Stimulated activated CD4-positive, alpha-beta T cell treated with anti-CD3 and anti-CD28 coated beads, Interleukin-4, amount 100 ng/mL, for 1 hour (primary cell): ENCODE measurements around the gene MRPL54.
A peak's percentile ranks its signal among the peaks of the same experiment; 100 is the strongest.

Source experiments
- DNase-seq: peaks from one replicate; pipeline ENCODE4 v3.0.0-alpha.2; 2020

MRPL54 gene

DNA sequence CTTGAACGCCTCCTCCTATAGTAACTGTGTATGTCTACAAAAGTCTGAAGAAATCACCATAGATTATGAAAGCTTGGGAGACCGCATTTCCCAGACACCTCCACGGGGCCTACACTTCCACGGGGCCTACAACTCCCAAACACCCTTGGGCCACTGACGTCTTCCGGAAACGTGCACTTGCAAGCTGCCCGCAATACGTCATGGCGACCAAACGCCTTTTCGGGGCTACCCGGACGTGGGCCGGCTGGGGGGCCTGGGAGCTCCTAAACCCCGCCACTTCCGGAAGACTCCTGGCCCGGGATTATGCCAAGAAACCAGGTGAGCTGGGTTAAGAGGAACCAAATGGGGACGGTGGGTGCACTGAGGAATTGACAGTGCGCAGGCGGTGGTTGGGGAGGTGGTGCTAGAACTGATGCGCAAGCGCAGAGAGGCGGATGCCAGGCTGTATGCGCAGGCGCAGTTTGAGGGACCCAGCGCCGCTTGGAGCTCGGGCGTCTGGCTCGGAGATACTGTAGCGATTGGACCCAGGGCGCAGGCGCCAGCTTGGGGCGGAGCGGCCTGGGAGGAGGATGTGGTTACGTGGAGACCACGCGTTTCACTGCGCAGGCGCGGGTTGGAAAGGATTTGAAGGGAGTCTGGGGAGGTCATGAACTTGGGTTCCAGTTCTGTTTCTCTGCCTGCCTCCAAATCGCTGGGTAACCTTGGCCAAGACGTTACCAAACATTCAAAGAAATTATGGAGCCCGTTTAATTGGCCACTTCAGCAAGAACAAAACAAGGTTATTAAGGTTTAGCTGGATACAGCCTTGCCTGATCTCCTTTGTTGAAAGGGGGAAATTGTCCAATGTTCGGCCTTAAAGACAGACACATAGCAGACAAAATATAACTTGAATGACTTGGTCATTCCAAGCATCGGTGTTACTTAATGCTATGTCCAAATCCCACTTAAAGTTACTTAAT, at the start of gene MRPL54:
Gene MRPL54, plus strand, starts transcription at position 182 of the 959 bp plus-strand sequence. Its CDS starts 19 bp downstream, at position 201.
- peak; percentile 99 for DNase-seq

DNA sequence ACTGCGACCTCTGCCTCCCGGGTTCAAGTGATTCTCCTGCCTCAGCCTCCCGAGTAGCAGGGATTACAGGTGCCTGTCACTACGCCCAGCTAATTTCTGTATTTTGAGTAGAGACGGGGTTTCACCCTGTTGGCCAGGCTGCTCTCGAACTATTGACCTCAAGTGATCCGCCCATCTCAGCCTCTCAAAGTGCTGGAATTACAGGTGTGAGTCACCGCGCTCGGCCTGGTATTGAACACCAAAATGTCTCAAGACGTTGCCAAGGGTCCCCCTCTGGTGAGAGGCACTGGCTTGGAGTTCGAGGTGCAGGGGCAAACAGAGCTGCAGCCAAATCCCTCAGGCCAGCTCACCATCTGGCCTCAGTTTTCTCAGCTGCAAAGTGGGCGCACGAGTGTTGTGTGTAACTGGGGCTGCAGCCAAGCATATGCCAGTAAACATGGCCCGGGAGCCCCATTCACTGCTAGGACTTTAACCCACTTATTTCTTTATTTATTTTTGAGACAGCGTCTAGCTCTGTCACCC, 46.3 kb upstream of the MRPL54 start:
- DNase-seq = no peak

GRCh38 chr19:3719868-3720267, 42.6 kb upstream of the MRPL54 start:
- DNase-seq = no peak

GRCh38 chr19:3720349-3720917, 42.0 kb upstream of the MRPL54 start:
- no peak for DNase-seq

GRCh38 chr19:3721131-3721886, 41.2 kb upstream of the MRPL54 start:
- DNase-seq = peak; percentile 90

DNA sequence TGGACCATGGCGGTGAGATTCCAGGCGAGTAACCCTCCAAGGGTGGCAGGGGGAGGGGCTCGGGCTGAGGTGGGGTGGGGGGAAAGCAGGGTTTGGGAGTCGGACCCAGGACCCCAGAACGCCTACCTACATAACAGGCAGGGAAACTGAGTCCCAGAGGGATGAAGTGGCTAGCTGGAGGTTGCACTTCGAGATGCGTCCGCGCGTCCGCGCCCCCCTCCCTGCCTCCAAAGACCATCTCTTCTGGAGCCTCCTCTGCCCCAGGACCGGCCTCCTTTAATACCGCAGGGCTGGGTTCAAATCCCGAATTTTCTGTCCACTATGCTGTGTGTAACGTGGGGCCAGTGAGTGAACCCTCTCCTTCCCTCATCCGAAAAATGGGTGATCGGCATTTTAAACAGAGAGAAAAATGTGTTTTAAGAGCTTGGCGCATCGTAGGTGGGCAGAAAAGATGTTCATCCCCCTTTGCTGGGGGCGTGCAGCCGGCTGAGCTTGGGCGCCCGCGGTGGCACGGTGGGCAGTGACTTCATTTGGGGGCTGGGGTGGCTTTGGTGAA, 40.5 kb upstream of the MRPL54 start:
- DNase-seq = no peak

GRCh38 chr19:3722443-3723109, 39.9 kb upstream of the MRPL54 start:
- no peak for DNase-seq

- DNase-seq = no peak
These were observed 39.4 kb upstream of the MRPL54 start for GRCh38 chr19:3723110-3723488.

GRCh38 chr19:3723883-3724282, 38.6 kb upstream of the MRPL54 start:
- DNase-seq = no peak

DNA sequence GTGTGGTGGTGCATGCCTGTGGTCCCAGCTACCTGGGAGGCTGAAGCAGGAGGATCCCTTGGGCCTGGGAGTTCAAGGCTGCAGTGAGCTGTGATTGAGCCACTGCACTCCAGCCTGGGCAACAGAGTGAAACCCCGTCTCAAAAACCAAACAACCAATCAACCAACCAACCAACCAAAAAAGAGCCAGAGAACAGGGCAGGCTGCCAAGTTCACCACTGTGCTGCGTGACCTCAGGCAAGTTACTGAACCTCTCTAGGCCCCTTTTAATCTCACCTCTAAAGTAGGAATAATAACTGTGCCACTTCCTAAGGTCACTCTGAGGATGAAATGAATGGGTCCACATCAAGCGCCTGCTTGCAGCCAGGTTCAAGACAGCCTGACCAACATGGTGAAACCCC, 37.4 kb upstream of the MRPL54 start:
- DNase-seq = no peak

DNA sequence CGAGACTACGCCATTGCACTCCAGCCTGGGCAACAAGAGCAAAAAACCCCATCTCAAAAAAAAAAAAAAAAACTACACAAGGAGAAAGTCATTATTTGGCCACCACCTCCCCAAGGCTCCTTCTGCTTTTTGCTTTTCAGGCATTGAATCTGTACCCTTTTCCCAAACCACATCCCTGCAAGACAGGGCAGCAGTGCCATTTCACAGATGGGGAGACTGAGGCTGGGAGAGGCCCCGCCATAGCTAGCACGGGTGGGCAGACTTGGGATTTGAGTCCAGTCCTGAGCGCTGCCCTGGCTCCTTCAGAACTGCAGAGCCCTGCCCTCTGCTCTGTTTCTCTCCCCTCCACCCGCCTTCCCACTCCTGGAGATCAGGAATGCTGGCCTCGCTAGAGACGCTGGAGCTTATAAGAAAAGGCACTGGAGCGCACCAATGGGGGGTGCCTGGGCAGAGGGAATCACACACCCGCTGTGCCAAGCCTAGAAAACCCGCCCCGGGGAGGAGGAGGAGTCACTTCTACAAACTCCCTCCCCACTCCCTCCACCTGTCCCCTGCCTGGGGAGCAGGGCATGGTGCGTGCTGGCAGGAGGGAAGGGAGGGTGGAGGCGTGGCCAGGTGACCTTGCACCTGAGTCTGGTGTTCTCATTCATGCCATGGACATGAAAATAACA, 36.7 kb upstream of the MRPL54 start:
- no peak for DNase-seq

- no peak for DNase-seq
These were observed 32.0 kb upstream of the MRPL54 start for GRCh38 chr19:3730457-3730958.

DNA sequence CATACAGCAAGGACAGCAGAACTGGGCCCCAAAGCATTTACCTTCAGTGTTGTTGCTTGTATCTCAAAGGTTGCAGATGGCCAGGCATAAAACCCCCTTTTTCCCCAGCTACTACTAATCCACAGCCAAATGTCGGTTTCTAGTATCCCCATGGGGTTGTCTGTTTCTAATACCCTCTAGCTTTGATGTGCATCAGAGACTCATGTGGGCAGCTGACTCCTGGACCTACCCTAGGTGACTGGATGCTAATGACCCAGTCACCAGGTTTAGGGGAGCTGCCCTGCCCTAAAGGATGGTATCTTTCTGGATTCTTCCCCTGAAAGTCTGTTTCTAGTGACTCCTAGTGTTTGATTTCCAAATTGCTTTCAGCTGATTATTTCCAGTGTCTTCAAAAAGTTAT, 30.4 kb upstream of the MRPL54 start:
- no peak for DNase-seq

DNA sequence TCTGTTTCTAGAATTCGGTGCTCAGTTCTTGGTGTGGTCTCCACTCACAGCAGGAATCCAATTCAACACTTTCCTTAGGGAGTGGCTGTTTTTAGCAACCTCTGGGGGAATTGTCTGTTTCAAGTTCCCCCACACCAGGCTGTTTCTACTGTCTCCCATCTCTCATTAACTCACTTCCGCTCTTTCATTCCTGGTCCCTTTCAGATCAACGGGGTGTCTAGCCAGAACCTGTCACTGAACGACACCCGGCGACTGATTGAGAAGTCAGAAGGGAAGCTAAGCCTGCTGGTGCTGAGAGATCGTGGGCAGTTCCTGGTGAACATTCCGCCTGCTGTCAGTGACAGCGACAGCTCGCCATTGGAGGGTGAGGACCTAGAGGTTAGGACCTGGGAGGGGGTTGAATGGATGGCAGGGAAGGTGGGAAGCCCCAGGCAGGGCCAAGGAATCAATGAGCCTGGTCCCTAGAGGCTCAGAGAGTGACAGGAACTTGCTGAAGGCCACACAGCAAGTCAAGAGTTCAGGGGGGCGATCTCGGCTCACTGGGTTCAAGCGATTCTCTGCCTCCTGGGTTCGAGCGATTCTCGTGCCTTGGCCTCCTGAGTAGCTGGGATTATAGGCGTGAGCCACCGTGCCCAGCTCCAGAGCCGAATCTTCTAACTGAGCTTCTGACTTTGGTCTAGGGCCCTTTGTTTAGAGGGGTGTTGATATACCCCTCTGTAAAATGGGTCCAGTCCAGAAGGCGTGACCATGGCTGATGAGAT, 28.8 kb upstream of the MRPL54 start:
- DNase-seq = no peak

DNA sequence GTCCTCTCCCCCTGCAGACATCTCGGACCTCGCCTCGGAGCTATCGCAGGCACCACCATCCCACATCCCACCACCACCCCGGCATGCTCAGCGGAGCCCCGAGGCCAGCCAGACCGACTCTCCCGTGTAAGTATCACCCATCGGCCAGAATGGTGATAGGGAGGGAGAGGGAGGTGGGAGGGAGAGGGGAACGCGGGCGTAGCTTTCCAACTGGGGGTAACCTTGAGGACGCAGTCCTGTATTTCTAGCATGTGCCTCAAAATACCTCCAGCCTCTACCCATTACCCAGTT, 28.2 kb upstream of the MRPL54 start:
- no peak for DNase-seq

GRCh38 chr19:3736106-3736724, 26.3 kb upstream of the MRPL54 start:
- DNase-seq = no peak

GRCh38 chr19:3737487-3738205, 24.8 kb upstream of the MRPL54 start:
- no peak for DNase-seq

GRCh38 chr19:3738477-3739220, 23.8 kb upstream of the MRPL54 start:
- no peak for DNase-seq

DNA sequence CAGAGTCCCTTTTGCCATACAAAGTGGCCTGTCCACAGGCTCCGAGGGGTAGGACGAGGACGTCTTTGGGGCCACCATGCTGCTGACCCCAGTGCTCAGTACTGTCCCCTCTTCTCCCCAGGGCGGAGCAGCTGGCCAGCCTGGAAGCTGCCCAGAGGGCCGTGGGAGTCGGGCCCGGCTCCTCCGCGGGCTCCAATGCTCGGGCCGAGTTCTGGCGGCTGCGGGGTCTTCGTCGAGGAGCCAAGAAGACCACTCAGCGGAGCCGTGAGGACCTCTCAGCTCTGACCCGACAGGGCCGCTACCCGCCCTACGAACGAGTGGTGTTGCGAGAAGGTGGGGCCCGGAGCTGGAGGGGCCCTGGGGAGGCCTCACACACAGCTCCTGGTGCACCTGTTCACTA, 22.1 kb upstream of the MRPL54 start:
- DNase-seq = no peak
